SK-N-SH (cell line): ENCODE measurements around the gene OPCML. TPM values are rescaled to one million over a fixed set of nuclear protein-coding genes. Genes with fewer than 3 reads are reported as not detected.

Source experiments
- CTCF ChIA-PET: fragments of 300-600, 350-600 bp; formaldehyde crosslinking; extraction: SDS; loops from one replicate; lab custom pipeline; 2021; lab: Yijun Ruan, JAX
- POLR2A ChIA-PET: fragments of 350-600 bp; sonication (Branson Sonifier 250); formaldehyde crosslinking; extraction: SDS; loops from one replicate; lab custom pipeline; 2020; ENCODE audit warnings: antibody characterized with exemption, inconsistent platforms; lab: Yijun Ruan, JAX
- DNase-seq: peaks from one replicate; pipeline ENCODE4 v3.0.0; 2012
- H2AFZ ChIP-seq: fragments of 200-600 bp; sonication (generic); 2 replicates; pipeline ENCODE4 v1.8.1; 2016; ENCODE audit warnings: antibody characterized with exemption, mild to moderate bottlenecking, low read depth
- H3F3A ChIP-seq: fragments of 200-600 bp; sonication (generic); replicated peaks from 2 replicates; pipeline ENCODE3; 2016; ENCODE audit warnings: antibody characterized with exemption, mild to moderate bottlenecking; ENCODE audit not compliant: insufficient read depth
- H3K27ac ChIP-seq, 2 experiments: fragments of 200-500 bp in 1 of 2; fragments of 200-600 bp in 1 of 2; sonication (Bioruptor generic) in 1 of 2; sonication (generic), shearing (Covaris generic) in 1 of 2; 2 replicates each; pipeline versions ENCODE4 v1.5.1 to v1.6.1; 2014 to 2016; ENCODE audit warnings: low read depth in 2 of 2, inconsistent platforms in 1 of 2, low read length in 1 of 2, mild to moderate bottlenecking in 1 of 2, mixed read lengths in 1 of 2
- H3K27me3 ChIP-seq: fragments of 200-600 bp; sonication (generic), shearing (Covaris generic); 2 replicates; pipeline ENCODE4 v1.6.1; 2016; ENCODE audit warnings: mixed run types; ENCODE audit not compliant: insufficient read depth
- H3K36me3 ChIP-seq, 2 experiments: fragments of 200-500 bp in 1 of 2; fragments of 200-600 bp in 1 of 2; sonication (Bioruptor generic) in 1 of 2; sonication (generic) in 1 of 2; replicated peaks in 1 of 2; 2 replicates each; pipeline versions ENCODE3 to v1.5.1; 2014 to 2016; ENCODE audit warnings: low read length in 1 of 2, mild to moderate bottlenecking in 1 of 2; ENCODE audit not compliant: insufficient read depth in 2 of 2, control insufficient read depth in 1 of 2
- H3K4me1 ChIP-seq, 2 experiments: fragments of 200-500 bp in 1 of 2; fragments of 200-600 bp in 1 of 2; sonication (Bioruptor generic) in 1 of 2; sonication (generic), shearing (Covaris generic) in 1 of 2; 2 replicates each; pipeline versions ENCODE4 v1.5.1 to v1.6.1; 2014 to 2016; ENCODE audit warnings: low read depth in 1 of 2, low read length in 1 of 2, mixed run types in 1 of 2; ENCODE audit not compliant: insufficient read depth in 2 of 2, control insufficient read depth in 1 of 2
- H3K4me2 ChIP-seq: fragments of 200-600 bp; sonication (generic), shearing (Covaris generic); 2 replicates; pipeline ENCODE4 v1.6.1; 2017; ENCODE audit warnings: mixed run types
- H3K4me3 ChIP-seq, 2 experiments: fragments of 200-500 bp in 1 of 2; fragments of 200-600 bp in 1 of 2; sonication (Bioruptor generic) in 1 of 2; sonication (generic), shearing (Covaris generic) in 1 of 2; 2 replicates each; pipeline versions ENCODE4 v1.5.1 to v1.8.1; 2014 to 2016; ENCODE audit warnings: low read depth in 2 of 2, inconsistent platforms in 1 of 2, low read length in 1 of 2, mild to moderate bottlenecking in 1 of 2, mixed read lengths in 1 of 2, moderate library complexity in 1 of 2
- H3K79me2 ChIP-seq: fragments of 200-600 bp; sonication (generic); 2 replicates; pipeline ENCODE4 v1.8.1; 2017; ENCODE audit warnings: mild to moderate bottlenecking; ENCODE audit not compliant: insufficient read depth
- H3K9ac ChIP-seq: fragments of 200-600 bp; sonication (generic); 2 replicates; pipeline ENCODE4 v1.6.1; 2017; ENCODE audit warnings: mixed run types
- H3K9me2 ChIP-seq: fragments of 200-600 bp; sonication (generic); 2 replicates; pipeline ENCODE4 v1.6.1; 2017; ENCODE audit warnings: mixed run types
- H3K9me3 ChIP-seq: fragments of 200-600 bp; sonication (generic); 2 replicates; pipeline ENCODE4 v1.6.1; 2017; ENCODE audit warnings: mixed run types, mild to moderate bottlenecking, moderate library complexity
- H4K20me1 ChIP-seq: fragments of 200-600 bp; sonication (generic); 2 replicates; pipeline ENCODE4 v1.6.1; 2017; ENCODE audit warnings: mild to moderate bottlenecking, mixed run types; ENCODE audit not compliant: insufficient read depth
- CHD2 ChIP-seq: fragments of 150-350 bp; IDR thresholded peaks from 2 replicates; pipeline ENCODE4 v1.6.1; 2018; ENCODE audit warnings: low read length; ENCODE audit not compliant: partially characterized antibody
- CTCF ChIP-seq: fragments of 200-600 bp; sonication (generic); IDR thresholded peaks from 2 replicates; pipeline ENCODE4 v1.6.1; 2017; ENCODE audit warnings: antibody characterized with exemption, mild to moderate bottlenecking, moderate library complexity
- EP300 ChIP-seq, 2 experiments: IDR thresholded peaks; 2 replicates each; pipeline versions ENCODE4 v1.4.0 to v1.6.1; 2012; ENCODE audit warnings: borderline replicate concordance in 1 of 2, low read depth in 1 of 2, low read length in 1 of 2
- FOXM1 ChIP-seq: IDR thresholded peaks from 2 replicates; pipeline ENCODE4 v1.4.0; 2012; ENCODE audit warnings: low read depth, mild to moderate bottlenecking
- GATA2 ChIP-seq: sonication (generic); formaldehyde crosslinking; IDR thresholded peaks from 2 replicates; pipeline ENCODE4 v1.5.0; 2020; ENCODE audit warnings: mild to moderate bottlenecking, missing genetic modification reagents
- IRF3 ChIP-seq: fragments of 150-350 bp; IDR thresholded peaks from 2 replicates; pipeline ENCODE4 v1.6.1; 2016; ENCODE audit warnings: mild to moderate bottlenecking, low read depth, low read length
- MAX ChIP-seq: IDR thresholded peaks from 2 replicates; pipeline ENCODE4 v1.4.0; 2012; ENCODE audit warnings: low read depth
- MEF2A ChIP-seq: IDR thresholded peaks from 2 replicates; pipeline ENCODE4 v1.4.0; 2012; ENCODE audit warnings: low read depth, borderline replicate concordance
- MXI1 ChIP-seq: IDR thresholded peaks from 2 replicates; pipeline ENCODE4 v1.6.1; 2012; ENCODE audit warnings: mild to moderate bottlenecking, low read depth, low read length, improper control_type of control experiment
- NFIC ChIP-seq: IDR thresholded peaks from 2 replicates; pipeline ENCODE4 v1.4.0; 2012; ENCODE audit warnings: borderline replicate concordance
- POLR2AphosphoS5 ChIP-seq: IDR thresholded peaks from 2 replicates; pipeline ENCODE4 v1.6.1; 2012; ENCODE audit warnings: low read depth, low read length
- REST ChIP-seq: IDR thresholded peaks from 2 replicates; pipeline ENCODE4 v1.6.1; 2012; ENCODE audit warnings: mild to moderate bottlenecking, low read depth, low read length, moderate library complexity
- RXRA ChIP-seq: IDR thresholded peaks from 2 replicates; pipeline ENCODE4 v1.4.0; 2012; ENCODE audit warnings: low read depth, mild to moderate bottlenecking, borderline replicate concordance
- SIN3A ChIP-seq: IDR thresholded peaks from 2 replicates; pipeline ENCODE4 v1.6.1; 2012; ENCODE audit warnings: low read depth, mild to moderate bottlenecking, low read length, moderate library complexity, borderline replicate concordance
- SMC3 ChIP-seq: IDR thresholded peaks from 2 replicates; pipeline ENCODE4 v1.6.1; 2012; ENCODE audit warnings: low read depth, low read length, improper control_type of control experiment
- TAF1 ChIP-seq: IDR thresholded peaks from 2 replicates; pipeline ENCODE4 v1.6.1; 2012; ENCODE audit warnings: low read depth, mild to moderate bottlenecking, low read length, moderate library complexity, borderline replicate concordance
- TCF12 ChIP-seq: IDR thresholded peaks from 2 replicates; pipeline ENCODE4 v1.4.0; 2012
- ZBTB33 ChIP-seq: IDR thresholded peaks from 2 replicates; pipeline ENCODE4 v1.4.0; 2012; ENCODE audit warnings: low read depth, borderline replicate concordance
- WGBS: methylation state at CpG from one replicate; pipeline ENCODE4 v1.1.6; 2017; ENCODE audit warnings: low lambda C conversion rate; 5-methylcytosine and 5-hydroxymethylcytosine counted together
- polyA plus RNA-seq, 3 experiments: library from polyadenylated mRNA; depleted of rRNA; stranded (reverse); fragments of >200 nt; gene quantifications; 2 replicates each; pipeline ENCODE4 v1.2.3, GENCODE V29; 2012

Gene OPCML
- polyA plus RNA-seq, 1 of the 3 experiments (the other 2 are of a cell fraction) = not detected

GRCh38 chr11:132921597-132921996, 610.7 kb downstream of the OPCML start (continued):
- TF ChIP-seq POLR2AphosphoS5 (no peak), EP300 (IDR thresholded peaks at IDR 0.05; ENCODE audit: borderline replicate concordance in 1 of 2, low read depth in 1 of 2, low read length in 1 of 2) (no peak), NFIC (no peak), MXI1 (no peak), MEF2A (no peak), TAF1 (no peak)

GRCh38 chr11:132920451-132921096, 611.7 kb downstream of the OPCML start:
- H3K4me1 ChIP-seq = no peaks in the 10 kb centered on the region
- TF ChIP-seq RXRA = no peak
- TF ChIP-seq TAF1 = no peak
- no peak for TF ChIP-seq MAX
- no peak for TF ChIP-seq CTCF
- no peak for TF ChIP-seq IRF3
- TF ChIP-seq FOXM1 = no peak
- TF ChIP-seq SMC3 = no peak
- no peak for TF ChIP-seq CHD2
- no peak for TF ChIP-seq TCF12
- TF ChIP-seq ZBTB33 = no peak
- no peak for TF ChIP-seq SIN3A
- TF ChIP-seq REST = no peak
- no peak for TF ChIP-seq GATA2
- H3K9ac ChIP-seq = no peak overlapping the region
- WGBS = 58% methylated on average over 19 of the region's 20 CpGs
- H3K4me3 ChIP-seq = no peak overlapping the region
- no peaks in the 10 kb centered on the region for H3K36me3 ChIP-seq
- H3F3A ChIP-seq = no peaks in the 10 kb centered on the region
- no peak overlapping the region for H3K4me2 ChIP-seq
- ChIA-PET CTCF (interaction anchor here (1.4 to 2.7 kb wide), 2 partner anchors 20 to 26 kb away, joined by 4 to 14 read pairs; no protein-coding TSS in a partner anchor), POLR2A (no interaction called here)
- H3K9me2 ChIP-seq = no peaks in the 10 kb centered on the region
- H3K27ac ChIP-seq = no peak overlapping the region
- no peaks in the 10 kb centered on the region for H3K27me3 ChIP-seq
- no peak overlapping the region for H2AFZ ChIP-seq
- no peak for DNase-seq
- H4K20me1 ChIP-seq = no peaks in the 10 kb centered on the region
- H3K79me2 ChIP-seq = no peaks in the 10 kb centered on the region
- no peaks in the 10 kb centered on the region for H3K9me3 ChIP-seq
